NOMO-1 treated with dmso at 0.1 percent for 144 hours (cell line): ENCODE data around the gene HOGA1.
"Not testable (repeated sequence)": the region's sequence is repeated elsewhere in the genome, so short reads cannot be mapped to it uniquely, and the experiment has no call there.

Source experiments
- DNase-seq: peaks from one replicate; lab custom pipeline; 2025; ENCODE audit not compliant: unreplicated experiment; lab: John Stamatoyannopoulos, UW

HOGA1 gene

DNA sequence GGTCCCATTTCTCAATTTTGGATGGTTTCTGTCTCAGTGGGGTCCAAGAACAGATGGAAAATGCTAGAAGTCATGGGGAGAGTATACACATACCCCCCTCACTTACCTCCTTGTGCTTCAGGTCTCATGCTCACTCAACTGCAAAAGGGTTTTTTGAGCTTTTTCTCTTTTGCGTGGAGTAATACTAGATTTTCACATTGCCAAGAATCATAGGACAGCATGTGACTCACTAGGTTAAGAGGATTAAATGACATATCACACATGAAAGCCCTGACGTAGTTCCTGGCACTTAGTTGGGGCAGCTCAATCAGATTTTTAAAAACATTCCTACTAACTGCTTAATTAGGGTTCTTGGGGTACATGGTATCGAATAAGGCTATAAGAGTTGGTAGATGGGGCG, 60.7 kb downstream of the HOGA1 start:
- no peak for DNase-seq

DNA sequence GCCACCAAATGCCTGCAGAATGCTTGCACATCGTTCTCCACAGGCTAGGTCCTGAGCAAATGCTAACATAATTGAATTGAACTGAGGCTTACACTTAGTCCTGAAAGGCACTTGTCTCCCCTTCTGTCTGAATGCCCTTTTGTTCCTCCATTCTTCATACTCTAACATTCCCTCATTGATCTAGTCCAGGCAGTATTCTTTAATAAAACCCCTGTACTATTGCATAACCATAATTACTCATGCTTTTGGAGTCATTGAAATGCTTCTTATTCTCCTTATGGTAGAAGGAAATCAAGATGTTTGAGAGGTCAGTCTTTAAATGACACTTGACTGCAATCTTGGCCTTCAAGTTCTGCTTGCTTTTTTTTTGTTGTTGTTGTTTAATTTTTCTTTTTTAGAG, 63.4 kb downstream of the HOGA1 start:
- DNase-seq, result no peak

DNA sequence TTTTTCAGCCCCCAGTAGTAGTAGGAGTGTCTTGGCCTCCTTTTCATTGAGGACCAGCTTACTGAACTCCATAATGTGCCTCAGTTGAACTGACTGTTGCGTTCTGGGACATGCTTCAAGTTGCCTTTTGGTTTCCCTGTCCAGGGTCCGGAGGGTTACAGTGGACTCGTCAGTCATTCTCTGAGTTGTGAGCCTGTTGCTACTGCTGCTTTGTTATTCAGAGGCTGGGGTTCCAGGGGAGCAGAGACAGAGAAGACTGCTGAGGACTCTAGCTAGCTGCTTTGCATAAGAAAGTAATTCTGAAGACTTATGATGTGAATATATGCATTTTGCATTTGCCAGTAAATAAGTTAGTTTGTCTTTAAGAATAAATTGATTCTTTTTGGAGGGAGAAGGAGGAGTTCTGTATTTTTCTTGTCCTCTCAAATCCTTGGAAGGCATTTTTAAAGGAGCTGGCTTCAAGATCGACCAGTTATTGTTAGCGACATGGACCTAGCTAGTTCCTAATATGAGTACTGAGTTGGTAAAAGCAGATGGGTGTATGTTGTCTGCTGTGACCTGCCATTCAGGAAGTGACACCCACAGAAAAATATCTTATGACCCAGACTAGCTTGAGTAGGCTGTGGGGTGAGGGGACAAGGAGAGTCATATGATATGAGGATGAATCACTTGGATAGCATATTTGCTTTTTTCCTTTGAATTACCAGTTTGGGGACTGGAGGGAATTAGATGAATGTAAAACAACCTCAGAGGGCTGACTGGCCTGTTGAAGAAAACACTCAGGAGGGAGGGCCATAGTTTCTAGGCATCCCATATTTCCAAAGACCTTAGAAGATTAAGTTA, 64.6 kb downstream of the HOGA1 start:
- DNase-seq, result no peak

DNA sequence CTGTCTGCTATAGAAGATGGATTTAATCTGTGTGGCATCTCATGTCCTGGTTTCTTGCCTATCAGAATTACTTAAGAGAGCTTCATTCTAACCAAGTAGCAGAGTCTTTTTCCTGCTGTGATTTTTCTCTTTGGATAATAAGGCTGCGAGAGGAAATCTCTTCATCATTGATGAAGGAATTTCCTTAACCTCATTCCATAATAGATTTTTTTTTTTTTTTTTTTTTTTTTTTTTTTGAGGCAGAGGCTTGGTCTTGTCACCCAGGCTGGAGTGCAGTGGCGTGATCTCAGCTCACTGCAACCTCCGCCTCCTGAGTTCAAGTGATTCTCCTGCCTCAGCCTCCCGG, 65.2 kb downstream of the HOGA1 start:
- DNase-seq, result not testable (repeated sequence)

DNA sequence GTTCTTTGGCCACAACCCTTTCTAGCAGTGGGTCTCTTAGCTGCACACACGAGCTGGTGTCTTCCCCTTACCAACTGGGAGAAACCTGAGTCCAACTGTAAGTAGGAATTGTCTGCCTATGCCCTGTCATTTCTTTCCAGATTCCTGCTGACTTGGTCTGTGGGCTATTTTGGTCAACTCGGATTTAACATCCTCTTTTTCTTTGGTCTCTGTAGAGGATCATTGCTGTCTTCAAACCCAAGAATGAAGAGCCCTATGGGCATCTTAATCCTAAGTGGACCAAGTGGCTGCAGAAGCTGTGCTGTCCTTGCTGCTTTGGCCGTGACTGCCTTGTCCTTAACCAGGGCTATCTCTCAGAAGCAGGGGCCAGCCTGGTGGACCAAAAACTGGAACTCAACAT, 66.5 kb downstream of the HOGA1 start:
- no peak for DNase-seq

DNA sequence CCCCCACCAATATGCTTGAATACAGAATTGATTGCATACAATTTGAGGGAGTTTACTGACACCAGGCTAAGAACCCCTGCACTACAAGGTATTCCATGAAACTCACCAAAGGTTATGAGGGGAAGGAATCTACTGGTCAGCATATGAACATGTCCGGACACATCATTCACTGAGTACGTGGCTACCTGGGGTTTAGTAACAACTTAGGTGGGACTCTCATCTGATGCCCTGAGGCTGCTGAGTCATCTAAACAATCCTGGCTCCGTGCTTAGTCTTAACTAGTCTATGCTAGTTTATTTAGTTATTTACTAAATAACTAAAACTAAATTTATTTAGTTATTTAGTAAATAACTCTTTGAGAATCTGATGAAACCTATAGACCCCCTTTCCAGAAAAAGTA, 67.6 kb downstream of the HOGA1 start:
- DNase-seq, result no peak

DNA sequence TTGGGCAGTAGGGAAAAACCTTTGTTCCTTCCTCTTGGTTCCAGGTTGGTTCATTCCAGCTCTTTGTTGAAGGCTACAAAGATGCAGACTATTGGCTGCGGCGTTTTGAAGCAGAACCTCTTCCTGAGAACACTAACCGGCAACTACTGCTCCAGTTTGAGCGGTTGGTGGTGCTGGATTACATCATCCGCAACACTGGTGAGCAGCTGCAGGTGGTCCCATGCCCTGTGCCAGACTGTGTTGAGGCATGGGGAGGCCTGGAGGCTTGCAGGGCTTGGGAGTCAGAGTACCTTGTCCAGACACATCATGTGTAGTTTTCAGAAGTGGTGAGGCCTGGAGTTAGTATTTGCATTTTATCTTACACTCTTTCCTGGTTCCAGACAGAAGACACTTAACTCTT, 72.6 kb downstream of the HOGA1 start:
- DNase-seq, result no peak

DNA sequence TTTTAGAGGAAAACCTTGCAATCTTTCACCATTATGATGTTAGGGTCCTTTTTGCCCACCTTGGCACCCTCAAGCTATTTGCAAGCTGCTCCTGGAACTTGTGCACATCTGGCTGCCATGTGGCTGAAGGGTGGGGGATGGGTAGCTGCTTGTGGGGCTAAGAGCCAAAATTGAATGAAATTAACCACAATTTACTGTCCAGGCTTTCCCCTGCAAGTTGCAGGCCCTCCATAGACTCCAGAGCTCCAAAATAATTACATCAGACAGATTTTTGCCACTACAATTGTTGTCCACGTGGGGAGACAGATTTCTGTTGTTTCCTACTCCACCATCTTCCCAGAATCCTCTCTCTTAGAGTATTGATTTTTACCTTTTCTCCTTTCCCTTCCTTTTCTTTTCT, 75.4 kb downstream of the HOGA1 start:
- DNase-seq, result no peak
